CD4-positive, alpha-beta T cell treated with Interleukin-6 for 4 hours (primary cell): ENCODE data around the gene PPP1R16B.
"Not testable (repeated sequence)": the region's sequence is repeated elsewhere in the genome, so short reads cannot be mapped to it uniquely, and the experiment has no call there.

Experiments used
- DNase-seq: peaks from one replicate; pipeline ENCODE4 v3.0.0-alpha.2; 2020; ENCODE audit warnings: mixed read lengths

The PPP1R16B gene

GRCh38 chr20:38794057-38794456 lies 11.4 kb upstream of the PPP1R16B start:
- not testable (repeated sequence) for DNase-seq

GRCh38 chr20:38798266-38798665 lies 7.2 kb upstream of the PPP1R16B start:
- DNase-seq, result no peak

- no peak for DNase-seq
These were observed 6.3 kb upstream of the PPP1R16B start for GRCh38 chr20:38799203-38799602.

- DNase-seq, result no peak
These were observed 4.6 kb upstream of the PPP1R16B start for GRCh38 chr20:38800882-38801281.

- DNase-seq, result no peak
These were observed 1.3 kb upstream of the PPP1R16B start for GRCh38 chr20:38804221-38804620.

- DNase-seq, result peak; percentile 77
These were observed 605 bp upstream of the PPP1R16B start for GRCh38 chr20:38804682-38805501.

- DNase-seq, result peak; percentile 48
These were observed 709 bp downstream of the PPP1R16B start for GRCh38 chr20:38805958-38806854.

GRCh38 chr20:38806855-38807655 lies 1.6 kb downstream of the PPP1R16B start:
- peak; percentile 35 for DNase-seq

GRCh38 chr20:38809942-38810341 lies 4.4 kb downstream of the PPP1R16B start:
- DNase-seq, result no peak

- DNase-seq, result no peak
These were observed 5.6 kb downstream of the PPP1R16B start for GRCh38 chr20:38810926-38811630.

- DNase-seq, result no peak
These were observed 6.3 kb downstream of the PPP1R16B start for GRCh38 chr20:38811769-38812168.

GRCh38 chr20:38812182-38812581 lies 6.7 kb downstream of the PPP1R16B start:
- no peak for DNase-seq

GRCh38 chr20:38812709-38813573 lies 7.4 kb downstream of the PPP1R16B start:
- no peak for DNase-seq

- not testable (repeated sequence) for DNase-seq
These were observed 8.1 kb downstream of the PPP1R16B start for GRCh38 chr20:38813574-38813962.

GRCh38 chr20:38815446-38815845 lies 9.9 kb downstream of the PPP1R16B start:
- no peak for DNase-seq

GRCh38 chr20:38818113-38819065 lies 12.9 kb downstream of the PPP1R16B start:
- DNase-seq, result no peak

GRCh38 chr20:38825571-38825900 lies 20.0 kb downstream of the PPP1R16B start:
- DNase-seq, result no peak

GRCh38 chr20:38825901-38826625 lies 20.6 kb downstream of the PPP1R16B start:
- no peak for DNase-seq

GRCh38 chr20:38827770-38828281 lies 22.3 kb downstream of the PPP1R16B start:
- DNase-seq, result no peak
